HepG2 (cell line): ENCODE measurements around the gene DCTN2. TPM values are rescaled to one million over a fixed set of nuclear protein-coding genes. Genes with fewer than 3 reads are reported as not detected.
A peak's percentile ranks its signal among the peaks of the same experiment; 100 is the strongest.

Source experiments
- ATAC-seq: fragments of 200-7000 bp; cut with Tn5 transposase; 3 replicates; pipeline ENCODE4 v1.9.1; 2020; ENCODE audit warnings: mild to moderate bottlenecking, moderate library complexity
- BruUV-seq: library from RNA; stranded (reverse); fragments of 400-500 nt; replicated peaks from 2 replicates; lab custom pipeline; 2021; lab: Mats Ljungman, UMichigan
- CTCF ChIA-PET: fragments of 300-600 bp; formaldehyde crosslinking; extraction: SDS; loops from one replicate; lab custom pipeline; 2021; ENCODE audit warnings: low total read pairs, inconsistent platforms, low intra/inter-chr PET ratio; lab: Yijun Ruan, JAX
- POLR2A ChIA-PET: fragments of 350-600 bp; sonication (Branson Sonifier 250); formaldehyde crosslinking; loops from one replicate; lab custom pipeline; 2020; ENCODE audit warnings: antibody characterized with exemption, inconsistent platforms; lab: Yijun Ruan, JAX
- DNase-seq: peaks from one replicate; pipeline ENCODE4 v3.0.0-alpha.2; 2015; ENCODE audit warnings: low spot score
- FAIRE-seq: peaks from 3 replicates; lab custom pipeline; 2011; peaks lifted over from hg19 to GRCh38; lab: Jason Lieb, UNC
- H2AFZ ChIP-seq: one replicate; pipeline ENCODE4 v1.6.1; 2011; ENCODE audit warnings: low read length, inconsistent platforms
- H3K27ac ChIP-seq: fragments of 300-600 bp; 3 replicates; pipeline ENCODE4 v1.8.0; 2011; ENCODE audit warnings: mixed run types, mild to moderate bottlenecking, mixed read lengths, low read length, inconsistent platforms; ENCODE audit not compliant: insufficient read depth; ENCODE audit errors: extremely low read length
- H3K27me3 ChIP-seq, 2 experiments: fragments of 200-600 bp in 1 of 2; 2 replicates in 1 of 2; 3 replicates in 1 of 2; pipeline versions ENCODE4 v1.6.0 to v1.8.0; 2011; ENCODE audit warnings: low read length in 2 of 2, mild to moderate bottlenecking in 2 of 2, moderate library complexity in 2 of 2, inconsistent platforms in 1 of 2; ENCODE audit not compliant: insufficient read depth in 2 of 2, control insufficient read depth in 1 of 2
- H3K36me3 ChIP-seq, 2 experiments: fragments of 200-600 bp in 1 of 2; replicated peaks in 1 of 2; 2 replicates in 1 of 2; 3 replicates in 1 of 2; pipeline versions ENCODE4 v1.5.1 to v1.8.0; 2011; ENCODE audit warnings: low read length in 2 of 2, inconsistent platforms in 1 of 2; ENCODE audit not compliant: insufficient read depth in 2 of 2, control insufficient read depth in 1 of 2
- H3K4me1 ChIP-seq: 2 replicates; pipeline ENCODE4 v1.5.1; 2012; ENCODE audit warnings: low read length, inconsistent platforms; ENCODE audit not compliant: insufficient read depth
- H3K4me2 ChIP-seq: 2 replicates; pipeline ENCODE4 v1.6.0; 2011; ENCODE audit warnings: low read depth, low read length, inconsistent platforms
- H3K4me3 ChIP-seq, 3 experiments: fragments of 200-600 bp in 1 of 3; sonication (generic), shearing (Covaris generic) in 1 of 3; replicated peaks in 1 of 3; 2 replicates each; pipeline ENCODE4 v1.5.1; 2011 to 2016; ENCODE audit warnings: low read length in 3 of 3, inconsistent platforms in 2 of 3, low read depth in 2 of 3, mild to moderate bottlenecking in 2 of 3, control low read depth in 1 of 3, mixed read lengths in 1 of 3; ENCODE audit not compliant: insufficient read depth in 1 of 3
- H3K79me2 ChIP-seq: one replicate; pipeline ENCODE4 v1.6.1; 2011; ENCODE audit warnings: low read length, inconsistent platforms; ENCODE audit not compliant: insufficient read depth
- H3K9ac ChIP-seq: 2 replicates; pipeline ENCODE4 v1.6.0; 2011; ENCODE audit warnings: mild to moderate bottlenecking, low read depth, low read length, inconsistent platforms; ENCODE audit not compliant: insufficient read depth
- H3K9me3 ChIP-seq: 2 replicates; pipeline ENCODE4 v1.5.1; 2012; ENCODE audit warnings: mild to moderate bottlenecking, low read length
- H4K20me1 ChIP-seq: 2 replicates; pipeline ENCODE4 v1.6.0; 2011; ENCODE audit warnings: inconsistent platforms, mild to moderate bottlenecking, low read length, moderate library complexity; ENCODE audit not compliant: insufficient read depth
- CERS6 ChIP-seq: sonication (generic); formaldehyde crosslinking; IDR thresholded peaks from 2 replicates; pipeline ENCODE4 v1.5.0; 2020; ENCODE audit warnings: missing genetic modification reagents
- KDM5A ChIP-seq: fragments of 200-600 bp; sonication (generic); IDR thresholded peaks from 2 replicates; pipeline ENCODE4 v1.7.0; 2018; ENCODE audit warnings: antibody characterized with exemption, mild to moderate bottlenecking, low read length, borderline replicate concordance
- POLR2AphosphoS2 ChIP-seq: IDR thresholded peaks from 2 replicates; pipeline ENCODE4 v1.6.1; 2011; ENCODE audit warnings: low read depth, low read length, improper control_type of control experiment
- POLR2G ChIP-seq: fragments of 200-400 bp; formaldehyde crosslinking; IDR thresholded peaks from 2 replicates; pipeline ENCODE4 v1.6.1; 2018; ENCODE audit warnings: mild to moderate bottlenecking, low read depth, low read length, moderate library complexity
- RBFOX2 ChIP-seq: fragments of 200-400 bp; formaldehyde crosslinking; IDR thresholded peaks from 2 replicates; pipeline ENCODE4 v1.6.1; 2017; ENCODE audit warnings: low read depth, mild to moderate bottlenecking, low read length
- SMAD1 ChIP-seq: sonication (generic); formaldehyde crosslinking; IDR thresholded peaks from 2 replicates; pipeline ENCODE4 v1.4.0; 2020; ENCODE audit warnings: missing genetic modification reagents, low read depth, mild to moderate bottlenecking, borderline replicate concordance
- ZBTB20 ChIP-seq: sonication (generic); formaldehyde crosslinking; IDR thresholded peaks from 2 replicates; pipeline ENCODE4 v1.8.1; 2023; ENCODE audit warnings: missing genetic modification reagents, low read depth, mild to moderate bottlenecking, borderline replicate concordance
- ZKSCAN1 ChIP-seq: fragments of 150-350 bp; IDR thresholded peaks from 2 replicates; pipeline ENCODE4 v1.6.1; 2014; ENCODE audit warnings: low read length
- ZNF101 ChIP-seq: sonication (generic); formaldehyde crosslinking; IDR thresholded peaks from 2 replicates; pipeline ENCODE4 v1.4.0; 2020; ENCODE audit warnings: mild to moderate bottlenecking, low read depth, missing genetic modification reagents, borderline replicate concordance
- ZNF382 ChIP-seq: sonication (generic); formaldehyde crosslinking; IDR thresholded peaks from 2 replicates; pipeline ENCODE4 v1.5.0; 2020; ENCODE audit warnings: missing genetic modification reagents, mild to moderate bottlenecking, borderline replicate concordance
- ZNF747 ChIP-seq: sonication (generic); formaldehyde crosslinking; IDR thresholded peaks from 2 replicates; pipeline ENCODE4 v1.8.1; 2023; ENCODE audit warnings: missing genetic modification reagents, mild to moderate bottlenecking, borderline replicate concordance
- WGBS: methylation state at CpG from one replicate; pipeline ENCODE4 v1.1.6; 2017; ENCODE audit warnings: low lambda C conversion rate; 5-methylcytosine and 5-hydroxymethylcytosine counted together
- in situ Hi-C: cut with HindIII; loops from 2 replicates; pipeline ENCODE4 v1.10.0; 2017; ENCODE audit warnings: low pct_unique_long_range_greater_than_20kb; ENCODE audit not compliant: extremely low pct_ligation_motif_present
- intact Hi-C: fragments of 100-400 bp; cut with micrococcal nuclease; formaldehyde crosslinking; loops from one replicate; pipeline ENCODE4 v1.10.0; 2022; ENCODE audit not compliant: unreplicated experiment
- polyA plus RNA-seq, 8 experiments: library from polyadenylated mRNA; depleted of rRNA in 3 of 8; stranded (reverse) in 7 of 8; unstranded in 1 of 8; fragments of >200 nt; fragmentation: Illumina TruSeq in 4 of 8; extraction: Trizol in 4 of 8; gene quantifications; 2 replicates each; pipeline versions ENCODE4 v1.2.1 to v1.2.3, GENCODE V29; 2011 to 2016; ENCODE audit warnings: low read depth in 4 of 8, missing spikeins in 1 of 8, mixed read lengths in 1 of 8; ENCODE audit not compliant: insufficient read depth in 1 of 8
- total RNA-seq, 5 experiments: library from RNA; depleted of rRNA; stranded (reverse); fragments of >200 nt; fragmentation: Illumina TruSeq; extraction: Trizol; gene quantifications; 2 replicates each; pipeline ENCODE4 v1.2.3, GENCODE V29; 2016; ENCODE audit warnings: low read depth in 1 of 5

Gene DCTN2
- total and polyA plus RNA-seq, 2 of the 13 experiments (the other 11 are each of a cell fraction or from before 2014, with no cell fraction given), result 72.0 to 77.4 TPM

- Histone ChIP-seq H2AFZ (no peak overlapping the region), H3K79me2 (no peaks in the 10 kb centered on the region), H3K4me3 (no peak overlapping the region), H3K27ac (no peak overlapping the region), H3K9ac (no peak overlapping the region), H3K36me3 (peaks cover 28 to 76% of the 10 kb centered on the region in 2 experiments), H3K4me2 (no peak overlapping the region), H3K9me3 (no peaks in the 10 kb centered on the region), H4K20me1 (no peaks in the 10 kb centered on the region), H3K4me1 (no peaks in the 10 kb centered on the region), H3K27me3 (no peaks in the 10 kb centered on the region)
- FAIRE-seq, result no peak
- no peak for TF ChIP-seq ZNF101
- TF ChIP-seq POLR2AphosphoS2, result peak; percentile 34; the same call in 1 of the 2 replicates
- no peak for TF ChIP-seq ZNF382 (CRISPR knock-in tag)
- TF ChIP-seq POLR2G, result peak; percentile 27; the same call in 1 of the 2 replicates
- TF ChIP-seq ZBTB20, result no peak
- TF ChIP-seq SMAD1 (CRISPR knock-in tag), result no peak
- in situ Hi-C loops, result no loop called here
- intact Hi-C loops, result no loop called here
- WGBS, result 90% methylated on average over 1 of the region's 1 CpG
- no peak for DNase-seq
- no peak for ATAC-seq
- POLR2A ChIA-PET, result interaction anchor here (0.6 to 3.4 kb wide), 6 partner anchors 12 to 44 kb away, joined by 3 to 17 read pairs (median 4); partner anchors contain the start of gene DCTN2
- CTCF ChIA-PET, result no interaction called here
- no TSS peak for BruUV-seq
Measured at GRCh38 chr12:57531836-57532235, 15.2 kb downstream of the DCTN2 start.

GRCh38 chr12:57530396-57531142 is 16.4 kb downstream of the DCTN2 start:
- POLR2A ChIA-PET, result interaction anchor here (0.7 to 3.4 kb wide), 5 partner anchors 9 to 50 kb away, joined by 3 to 17 read pairs (median 5); partner anchors contain the start of genes DCTN2 and DDIT3
- DNase-seq (no peak), ATAC-seq (no peak), FAIRE-seq (no peak)
- no TSS peak for BruUV-seq
- TF ChIP-seq ZKSCAN1, result no peak
- TF ChIP-seq CERS6 (CRISPR knock-in tag), result no peak
- TF ChIP-seq ZNF747 (CRISPR knock-in tag), result no peak
- no peak for TF ChIP-seq KDM5A
- peak; percentile 36; the same call in 1 of the 2 replicates for TF ChIP-seq RBFOX2
- Histone ChIP-seq H3K9me3 (no peaks in the 10 kb centered on the region), H3K4me3 (no peak overlapping the region), H3K4me2 (no peak overlapping the region), H3K27ac (no peak overlapping the region), H3K79me2 (no peaks in the 10 kb centered on the region), H3K4me1 (no peaks in the 10 kb centered on the region), H3K27me3 (no peaks in the 10 kb centered on the region), H2AFZ (no peak overlapping the region), H3K9ac (no peak overlapping the region), H4K20me1 (no peaks in the 10 kb centered on the region), H3K36me3 (peaks cover 33 to 87% of the 10 kb centered on the region in 2 experiments)
- in situ Hi-C loops, result no loop called here
- CTCF ChIA-PET, result no interaction called here
- WGBS, result 94% methylated on average over 4 of the region's 5 CpGs
- intact Hi-C loops, result no loop called here
